ENCODE results near the gene QSOX2.

DNA sequence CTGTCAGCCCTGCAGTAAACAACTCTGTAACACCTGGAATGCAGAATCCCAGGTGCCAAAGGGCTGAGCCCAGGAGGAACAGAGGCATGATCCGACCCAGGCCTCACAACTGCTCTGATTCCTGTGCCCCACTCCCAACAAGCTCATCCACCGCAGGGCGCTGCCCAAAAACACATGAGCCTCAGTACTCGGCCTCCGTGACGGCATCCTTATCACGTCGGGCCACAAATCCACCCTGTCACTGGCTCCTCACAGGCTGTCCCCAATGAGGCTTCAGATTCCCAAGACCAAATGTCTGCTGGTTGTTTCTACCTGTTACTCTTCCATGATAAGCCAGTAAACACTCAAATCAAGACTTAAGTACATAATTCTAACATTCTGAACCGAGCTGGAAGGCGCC lies 15.2 kb downstream of the QSOX2 start:
- TF ChIP-seq, protein P1, sequence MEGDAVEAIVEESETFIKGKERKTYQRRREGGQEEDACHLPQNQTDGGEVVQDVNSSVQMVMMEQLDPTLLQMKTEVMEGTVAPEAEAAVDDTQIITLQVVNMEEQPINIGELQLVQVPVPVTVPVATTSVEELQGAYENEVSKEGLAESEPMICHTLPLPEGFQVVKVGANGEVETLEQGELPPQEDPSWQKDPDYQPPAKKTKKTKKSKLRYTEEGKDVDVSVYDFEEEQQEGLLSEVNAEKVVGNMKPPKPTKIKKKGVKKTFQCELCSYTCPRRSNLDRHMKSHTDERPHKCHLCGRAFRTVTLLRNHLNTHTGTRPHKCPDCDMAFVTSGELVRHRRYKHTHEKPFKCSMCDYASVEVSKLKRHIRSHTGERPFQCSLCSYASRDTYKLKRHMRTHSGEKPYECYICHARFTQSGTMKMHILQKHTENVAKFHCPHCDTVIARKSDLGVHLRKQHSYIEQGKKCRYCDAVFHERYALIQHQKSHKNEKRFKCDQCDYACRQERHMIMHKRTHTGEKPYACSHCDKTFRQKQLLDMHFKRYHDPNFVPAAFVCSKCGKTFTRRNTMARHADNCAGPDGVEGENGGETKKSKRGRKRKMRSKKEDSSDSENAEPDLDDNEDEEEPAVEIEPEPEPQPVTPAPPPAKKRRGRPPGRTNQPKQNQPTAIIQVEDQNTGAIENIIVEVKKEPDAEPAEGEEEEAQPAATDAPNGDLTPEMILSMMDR (IDR thresholded peaks at IDR 0.05; ENCODE audit: low read length): no peak
- no peak for TF ChIP-seq EZH2 (IDR thresholded peaks at IDR 0.05; ENCODE audit: borderline replicate concordance, low read length)
